C4-2B (cell line): ENCODE measurements around the gene LIF.

Experiments
- CTCF ChIP-seq: fragments of 450-650 bp; conservative IDR thresholded peaks from 2 replicates; pipeline ENCODE4 v1.5.1; 2017; ENCODE audit warnings: mild to moderate bottlenecking
- ZFX ChIP-seq: fragments of 450-650 bp; IDR thresholded peaks from 2 replicates; pipeline ENCODE4 v1.6.1; 2017

GRCh38 chr22:30234786-30235470 is 11.6 kb downstream of the LIF start:
- TF ChIP-seq CTCF (no peak), ZFX (no peak)
